CD4-positive, alpha-beta T cell treated with Interferon gamma for 1 hour (primary cell): ENCODE measurements around the gene NPPB.
A peak's percentile ranks its signal among the peaks of the same experiment; 100 is the strongest.

Source experiments
- DNase-seq: peaks from one replicate; pipeline ENCODE4 v3.0.0-alpha.2; 2020

The NPPB gene

DNA sequence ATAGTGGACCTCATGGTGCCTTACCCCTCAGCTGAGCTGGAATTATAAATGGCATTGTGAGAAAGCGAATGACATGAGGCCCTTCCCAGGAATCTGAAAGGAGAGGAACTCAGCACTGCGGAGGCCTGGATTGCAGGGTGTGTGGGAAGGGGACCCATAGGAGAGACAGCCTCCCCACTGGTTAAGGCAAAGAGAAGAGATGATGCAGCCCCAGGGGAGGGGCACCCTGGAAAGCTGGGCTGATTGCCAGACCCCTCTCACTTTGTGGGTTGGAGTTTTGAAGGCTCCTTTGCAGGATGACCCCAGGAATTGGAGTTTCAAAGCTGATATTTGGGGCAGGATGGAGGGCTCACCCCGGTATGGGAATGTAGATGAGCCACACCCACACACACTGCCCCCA, 2.0 kb downstream of the NPPB start:
- DNase-seq, result no peak

GRCh38 chr1:11855430-11855829, 3.3 kb downstream of the NPPB start:
- DNase-seq, result no peak

- DNase-seq, result no peak
Observed at GRCh38 chr1:11854519-11854918, 4.2 kb downstream of the NPPB start.

GRCh38 chr1:11851180-11851579, 7.6 kb downstream of the NPPB start:
- no peak for DNase-seq

DNA sequence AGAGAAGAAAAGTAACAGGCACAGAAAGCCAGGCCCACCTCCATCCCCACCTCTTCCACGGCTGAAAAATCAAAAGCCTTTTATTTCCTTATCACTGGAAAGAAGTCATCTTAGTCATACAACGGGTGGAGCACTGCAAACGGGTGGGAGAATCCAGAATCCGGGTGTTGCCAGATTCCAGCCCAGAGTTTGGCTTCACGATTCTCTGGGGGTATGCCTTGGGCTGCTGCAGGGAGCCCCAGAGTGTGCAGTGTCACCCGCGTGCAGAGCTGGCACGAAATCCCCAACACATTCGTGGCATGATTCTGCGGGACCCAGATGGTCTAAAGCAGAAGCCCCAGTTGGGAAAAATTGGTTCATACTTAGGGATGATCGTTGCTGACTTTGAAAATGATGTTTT, 8.6 kb downstream of the NPPB start:
- no peak for DNase-seq

DNA sequence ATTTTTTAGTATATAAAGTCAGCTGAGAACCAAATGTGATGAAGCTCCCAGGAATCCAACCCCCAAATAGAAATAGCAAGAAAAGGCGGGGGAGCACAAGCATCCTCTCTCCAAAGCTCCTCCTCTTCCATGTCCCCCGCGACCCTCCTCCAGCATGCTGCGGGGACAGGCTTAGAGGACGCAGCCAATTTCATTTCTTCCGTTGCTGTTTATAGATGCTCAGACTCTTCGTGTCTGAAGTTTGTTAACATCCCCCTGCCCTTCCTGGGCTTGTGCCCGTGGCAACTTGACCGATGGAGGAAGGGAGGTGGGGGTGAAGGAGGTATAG, 10.4 kb downstream of the NPPB start:
- DNase-seq, result no peak

GRCh38 chr1:11847667-11848372, 10.9 kb downstream of the NPPB start, which contains the start of gene NPPA:
Gene NPPA (minus strand): TSS chr1:11847783. CDS start chr1:11847684, 99 bp downstream.
- DNase-seq, result no peak

GRCh38 chr1:11845641-11846335, 13.0 kb downstream of the NPPB start:
- DNase-seq, result no peak

- peak; percentile 13 for DNase-seq
Observed at GRCh38 chr1:11842154-11843041, 16.3 kb downstream of the NPPB start.

DNA sequence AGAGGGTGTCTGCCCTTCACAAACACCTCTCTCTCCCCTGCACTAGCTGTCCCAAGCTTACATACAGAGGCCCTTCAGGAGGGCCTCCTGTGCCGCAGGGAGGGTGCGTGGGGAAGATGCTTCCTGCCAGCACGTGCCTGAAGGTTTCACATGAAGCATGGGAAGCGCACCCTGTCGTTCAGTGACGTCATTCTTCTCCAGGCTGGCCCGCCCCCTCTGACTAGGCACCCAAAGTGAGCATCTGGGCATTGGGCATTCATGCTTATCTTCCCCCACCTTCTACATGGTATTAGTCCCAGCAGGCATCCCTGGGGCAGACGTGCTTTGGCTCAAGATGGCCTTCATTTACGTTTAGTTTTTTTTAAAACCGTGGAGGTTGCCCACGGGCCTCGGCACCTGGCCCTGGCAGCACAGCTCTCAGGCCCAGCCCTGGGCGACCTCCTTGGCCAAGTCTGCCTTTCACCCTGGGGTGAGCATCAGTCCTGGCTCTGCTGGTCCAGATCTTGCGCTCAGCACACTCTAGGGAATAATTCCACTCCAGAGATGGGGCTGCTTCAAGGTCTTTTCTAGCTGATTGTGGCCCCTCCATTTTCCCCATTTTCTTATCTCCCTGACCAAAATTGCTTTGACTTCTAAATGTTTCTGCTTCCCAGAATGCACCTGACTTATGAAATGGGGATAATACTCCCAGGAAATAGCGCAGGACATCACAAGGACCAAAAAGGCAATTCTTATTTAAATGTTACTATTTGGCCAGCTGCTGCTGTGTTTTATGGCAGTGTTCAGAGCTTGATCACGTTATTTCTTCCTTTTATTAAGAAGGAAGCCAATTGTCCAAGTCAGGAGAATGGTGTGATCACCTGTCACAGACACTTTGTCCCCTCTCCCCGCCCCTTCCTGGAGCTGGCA, 17.2 kb downstream of the NPPB start:
- peak; percentile 14 for DNase-seq

GRCh38 chr1:11839727-11840705, 18.7 kb downstream of the NPPB start:
- DNase-seq, result no peak

DNA sequence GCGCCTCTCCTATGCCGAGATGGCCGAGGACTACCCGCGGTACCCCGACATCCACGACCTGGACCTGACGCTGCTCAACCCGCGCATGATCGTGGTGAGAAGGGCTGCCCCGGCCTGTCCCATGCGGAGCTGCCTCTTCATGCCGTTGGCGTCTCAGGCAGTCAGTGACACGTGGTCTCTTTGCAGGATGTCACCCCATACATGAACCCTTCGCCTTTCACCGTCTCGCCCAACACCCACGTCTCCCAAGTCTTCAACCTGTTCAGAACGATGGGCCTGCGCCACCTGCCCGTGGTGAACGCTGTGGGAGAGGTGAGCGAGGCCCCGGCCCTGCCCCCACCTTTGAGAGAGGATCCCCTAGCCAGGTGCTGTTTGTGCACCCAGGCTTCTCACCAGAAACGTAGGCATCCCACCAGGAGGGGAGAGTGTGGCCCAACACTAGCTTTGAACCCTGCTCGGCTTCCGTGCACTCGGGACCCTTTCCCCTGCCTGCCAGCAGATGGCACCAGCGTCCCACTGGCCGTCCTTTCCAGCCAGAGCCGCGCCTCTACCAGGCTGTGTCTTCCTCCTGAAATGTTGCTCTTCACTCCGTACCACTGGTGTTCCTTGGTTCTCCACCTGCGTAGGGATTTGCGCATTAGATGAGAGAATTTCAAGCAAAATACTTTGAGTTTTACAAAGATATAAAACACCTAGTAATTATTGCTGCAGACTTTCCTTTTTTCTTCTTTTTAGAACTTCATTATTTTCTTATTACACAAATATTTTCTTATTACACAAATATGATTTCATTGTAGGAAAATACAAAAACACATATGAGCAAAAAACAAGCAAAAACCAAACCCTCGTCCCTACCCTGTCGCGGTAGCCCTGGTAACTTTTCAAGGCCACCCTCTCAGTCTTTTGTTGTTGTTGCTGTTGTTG, 20.1 kb downstream of the NPPB start:
- DNase-seq, result peak; percentile 69

DNA sequence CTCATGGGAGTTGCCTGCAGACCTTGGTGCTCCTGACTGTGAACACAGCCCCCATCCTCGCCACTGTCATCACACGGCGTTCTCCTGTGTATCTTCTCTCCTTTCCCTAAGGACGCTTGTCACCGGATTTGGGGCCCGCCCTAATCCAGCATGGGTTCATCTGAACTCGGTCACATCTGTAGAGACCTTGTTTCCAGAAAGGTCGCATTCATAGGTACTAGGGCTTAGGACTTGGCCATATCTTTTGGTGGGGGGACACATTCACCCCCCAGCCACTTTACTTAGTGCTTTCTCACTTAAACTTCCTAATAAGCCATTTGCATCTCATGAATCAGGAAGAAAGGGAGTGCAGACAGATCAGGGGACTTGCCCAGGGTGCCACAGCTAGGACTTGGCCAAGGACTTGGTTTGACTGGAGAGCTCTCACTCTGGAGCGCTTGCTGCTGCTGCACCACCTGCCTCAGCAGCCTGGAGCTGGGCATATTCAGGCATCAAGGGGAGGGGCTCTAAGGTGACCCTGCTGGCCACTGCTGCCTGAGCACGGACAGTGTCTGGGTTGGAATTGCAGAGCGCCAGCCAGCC, 20.9 kb downstream of the NPPB start:
- DNase-seq, result no peak

GRCh38 chr1:11836955-11837766, 21.6 kb downstream of the NPPB start:
- no peak for DNase-seq

GRCh38 chr1:11835441-11836225, 23.1 kb downstream of the NPPB start:
- DNase-seq, result no peak

- DNase-seq, result no peak
Observed at GRCh38 chr1:11833900-11834299, 24.8 kb downstream of the NPPB start.

DNA sequence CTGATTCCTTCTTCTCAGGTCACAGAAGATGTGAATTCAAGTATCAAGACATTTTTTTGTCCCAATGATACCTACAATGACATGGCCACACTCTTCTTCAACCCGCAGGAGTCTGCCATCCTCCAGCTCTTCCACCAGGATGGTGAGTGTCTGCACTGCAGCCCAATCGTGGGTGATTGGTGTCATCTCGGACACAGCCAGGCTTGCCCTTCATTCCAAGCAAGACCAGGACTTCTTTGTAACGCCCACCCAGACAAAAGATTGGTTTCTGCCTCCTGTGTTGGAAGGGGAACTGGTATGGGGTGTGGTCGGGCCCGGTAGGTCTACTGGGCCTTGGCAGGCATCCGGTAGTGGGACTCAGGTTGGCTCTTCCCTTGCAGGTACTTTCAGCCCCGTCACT, 25.2 kb downstream of the NPPB start:
- DNase-seq, result no peak
